Kidney (tissue), 14 donors: ENCODE measurements around the gene WASF2. TPM values are rescaled to one million over a fixed set of nuclear protein-coding genes. Genes with fewer than 3 reads are reported as not detected.

Experiments
- DNase-seq, 5 donors: peaks; one replicate each; pipeline ENCODE4 v3.0.0-alpha.2; 2013 to 2020
- FAIRE-seq: peaks from 2 replicates; lab custom pipeline; 2012; peaks lifted over from hg19 to GRCh38; lab: Jason Lieb, UNC
- H3K27ac ChIP-seq, 2 donors: one replicate each; pipeline ENCODE4 v1.7.0; 2013; ENCODE audit warnings: low read depth in 2 of 2, low read length in 2 of 2, inconsistent platforms in 1 of 2
- H3K27me3 ChIP-seq: one replicate; pipeline ENCODE4 v1.7.1; 2013; ENCODE audit warnings: low read length, inconsistent platforms; ENCODE audit not compliant: control insufficient read depth, insufficient read depth
- H3K36me3 ChIP-seq, 3 donors: one replicate each; pipeline versions ENCODE4 v1.7.0 to v1.7.1; 2013; ENCODE audit warnings: low read length in 3 of 3, control low read depth in 1 of 3, inconsistent platforms in 1 of 3; ENCODE audit not compliant: insufficient read depth in 3 of 3, control insufficient read depth in 2 of 3
- H3K4me1 ChIP-seq, 3 donors: one replicate each; pipeline versions ENCODE4 v1.7.0 to v1.7.1; 2013; ENCODE audit warnings: low read length in 3 of 3, inconsistent platforms in 1 of 3, low read depth in 1 of 3; ENCODE audit not compliant: control insufficient read depth in 2 of 3, insufficient read depth in 2 of 3
- H3K4me3 ChIP-seq, 3 donors: one replicate each; pipeline versions ENCODE4 v1.7.0 to v1.8.1; 2013; ENCODE audit warnings: low read length in 3 of 3, control low read depth in 1 of 3, inconsistent platforms in 1 of 3
- H3K9ac ChIP-seq, 3 donors: one replicate each; pipeline versions ENCODE4 v1.7.0 to v1.7.1; 2013; ENCODE audit warnings: low read length in 3 of 3, control low read depth in 1 of 3, inconsistent platforms in 1 of 3
- H3K9me3 ChIP-seq, 3 donors: one replicate each; pipeline versions ENCODE4 v1.7.0 to v1.7.1; 2013; ENCODE audit warnings: low read length in 3 of 3, control low read depth in 1 of 3, inconsistent platforms in 1 of 3; ENCODE audit not compliant: control insufficient read depth in 2 of 3, insufficient read depth in 1 of 3
- intact Hi-C: fragments of 100-400 bp; cut with DNase I; formaldehyde crosslinking; loops from one replicate; pipeline ENCODE4 v1.11.1; 2022
- polyA plus RNA-seq: library from polyadenylated mRNA; stranded (reverse); fragments of 350-450 nt; fragmentation: Illumina TruSeq; extraction: RNeasy Lipid Tissue Mini Kit (QIAGEN cat#74804); gene quantifications from one replicate; pipeline ENCODE4 v1.2.3, GENCODE V29; 2014; ENCODE audit warnings: low read depth, low replicate concordance; ENCODE audit not compliant: insufficient read depth
- total RNA-seq: library from RNA; stranded (reverse); fragmentation: NEBNext Ultra II Directional; extraction: Animal tissue kit (Norgen Biotek cat#: 25700); gene quantifications from one replicate; pipeline ENCODE4 v1.2.1, GENCODE V29; 2021
- TF ChIP-seq, protein P1 (sequence below): IDR thresholded peaks from 3 replicates; pipeline ENCODE4 v1.5.1; 2012; ENCODE audit warnings: mild to moderate bottlenecking, moderate library complexity, borderline replicate concordance; ENCODE audit not compliant: insufficient read depth; ENCODE audit errors: extremely low read depth
- donor health status: control.
- donor health status: control.
- donor health status: control.
- donor health status: control.
- donor health status: control.
- donor health status: DM: yes; HTN: yes; CAD: no.
- donor health status: Normal renal cell carcinoma (clear cell type).

The WASF2 gene
- total and polyA plus RNA-seq, 2 donors from 2014 or later: 23.9 to 159 TPM

DNA sequence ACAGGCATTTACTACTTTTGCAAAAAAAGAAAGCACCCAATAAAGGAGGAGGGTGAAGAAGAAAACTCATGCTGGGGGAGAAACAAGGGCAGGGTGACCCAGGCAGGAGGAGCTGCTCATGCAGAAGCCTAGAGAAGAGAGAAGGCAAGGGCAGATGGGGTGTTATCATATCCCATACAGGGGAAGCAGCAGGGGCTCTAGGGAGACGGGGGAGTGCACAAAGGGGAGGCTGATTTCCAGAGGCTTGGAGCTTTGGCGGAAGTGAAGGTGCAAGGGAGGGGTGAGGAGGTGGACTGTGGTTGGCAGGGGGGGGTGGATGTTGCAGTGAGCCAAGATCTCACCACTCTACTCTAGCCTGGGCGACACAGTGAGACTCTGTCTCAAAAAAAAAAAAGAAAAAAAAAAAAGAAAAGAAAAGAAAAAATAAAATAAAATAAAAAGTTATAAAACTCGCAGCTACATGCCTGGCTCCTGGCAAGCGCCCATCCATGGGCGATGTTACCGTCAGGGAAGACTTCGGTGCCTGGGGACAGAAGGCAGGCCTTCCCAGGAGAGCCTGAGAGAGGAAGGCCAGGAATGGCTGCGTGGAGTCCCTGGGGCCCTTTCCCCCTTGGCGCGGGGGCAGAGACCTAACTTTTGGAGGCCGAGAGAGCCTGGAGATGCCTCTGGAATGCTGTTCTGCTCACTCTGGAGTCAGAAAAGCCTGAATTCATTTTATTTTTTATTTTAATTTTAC is 112.0 kb downstream of the WASF2 start:
- no peak for FAIRE-seq

DNA sequence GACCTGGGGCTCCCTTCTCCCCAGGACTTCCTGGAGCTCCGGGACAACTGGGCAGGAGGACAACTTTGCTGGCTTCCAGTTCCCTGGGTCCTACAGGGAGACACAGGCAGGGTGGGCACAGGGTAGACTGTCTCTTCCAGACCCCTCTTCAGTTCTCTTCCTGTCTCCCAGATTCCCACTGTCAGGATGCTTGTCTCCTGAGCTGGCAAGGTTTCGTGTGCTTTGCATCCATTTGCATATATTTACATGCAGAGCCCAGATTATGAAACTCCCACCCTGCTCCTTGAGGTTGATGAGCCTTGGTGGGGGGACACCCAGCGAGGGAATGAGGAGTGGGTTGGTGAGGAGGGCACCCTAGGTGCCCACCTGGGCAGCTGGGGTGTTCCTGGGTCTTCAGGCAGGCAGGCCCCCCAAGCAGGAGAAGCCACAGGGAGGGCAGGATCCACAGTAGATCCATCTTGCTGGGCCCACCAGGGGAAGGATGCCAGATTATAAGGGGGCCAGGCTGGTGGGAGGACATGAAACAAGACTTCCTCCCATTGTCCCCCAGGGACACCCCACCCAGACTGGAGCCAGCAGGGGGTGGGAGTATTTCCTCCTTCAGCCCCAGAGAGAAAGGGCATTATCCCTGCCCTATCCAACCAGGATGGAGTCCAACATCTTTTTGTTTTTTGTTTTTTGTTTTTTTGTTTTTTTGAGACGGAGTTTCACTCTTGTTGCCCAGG is 115.4 kb downstream of the WASF2 start, which contains the start of gene FCN3:
Gene FCN3 (minus strand): TSS at position 463 of the 725 bp plus-strand sequence. CDS start 6 bp downstream, at position 457.
- no peak within 1 kb of the TSS for H3K9ac ChIP-seq
- TF ChIP-seq, protein P1, sequence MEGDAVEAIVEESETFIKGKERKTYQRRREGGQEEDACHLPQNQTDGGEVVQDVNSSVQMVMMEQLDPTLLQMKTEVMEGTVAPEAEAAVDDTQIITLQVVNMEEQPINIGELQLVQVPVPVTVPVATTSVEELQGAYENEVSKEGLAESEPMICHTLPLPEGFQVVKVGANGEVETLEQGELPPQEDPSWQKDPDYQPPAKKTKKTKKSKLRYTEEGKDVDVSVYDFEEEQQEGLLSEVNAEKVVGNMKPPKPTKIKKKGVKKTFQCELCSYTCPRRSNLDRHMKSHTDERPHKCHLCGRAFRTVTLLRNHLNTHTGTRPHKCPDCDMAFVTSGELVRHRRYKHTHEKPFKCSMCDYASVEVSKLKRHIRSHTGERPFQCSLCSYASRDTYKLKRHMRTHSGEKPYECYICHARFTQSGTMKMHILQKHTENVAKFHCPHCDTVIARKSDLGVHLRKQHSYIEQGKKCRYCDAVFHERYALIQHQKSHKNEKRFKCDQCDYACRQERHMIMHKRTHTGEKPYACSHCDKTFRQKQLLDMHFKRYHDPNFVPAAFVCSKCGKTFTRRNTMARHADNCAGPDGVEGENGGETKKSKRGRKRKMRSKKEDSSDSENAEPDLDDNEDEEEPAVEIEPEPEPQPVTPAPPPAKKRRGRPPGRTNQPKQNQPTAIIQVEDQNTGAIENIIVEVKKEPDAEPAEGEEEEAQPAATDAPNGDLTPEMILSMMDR: no peak
- intact Hi-C loops: no loop called here
- no peaks in the 10 kb centered on the region for H3K36me3 ChIP-seq
- H3K27ac ChIP-seq: peak within 1 kb of the TSS; percentile 7 to 65
- DNase-seq: no peak
- no peaks in the 10 kb centered on the region for H3K4me1 ChIP-seq
- no peak for FAIRE-seq
- no peaks in the 10 kb centered on the region for H3K27me3 ChIP-seq
- no peaks in the 10 kb centered on the region for H3K9me3 ChIP-seq
- H3K4me3 ChIP-seq: no peak within 1 kb of the TSS

More for the DNA sequence above, 112.0 kb downstream of the WASF2 start:
- no peak for DNase-seq
- no peaks in the 10 kb centered on the region for H3K9me3 ChIP-seq
- H3K27ac ChIP-seq: no peak overlapping the region
- H3K36me3 ChIP-seq: no peaks in the 10 kb centered on the region
- no peak overlapping the region for H3K4me3 ChIP-seq
- TF ChIP-seq, protein P1: no peak
- H3K4me1 ChIP-seq: no peaks in the 10 kb centered on the region
- intact Hi-C loops: no loop called here
- no peaks in the 10 kb centered on the region for H3K27me3 ChIP-seq
- no peak overlapping the region for H3K9ac ChIP-seq

DNA sequence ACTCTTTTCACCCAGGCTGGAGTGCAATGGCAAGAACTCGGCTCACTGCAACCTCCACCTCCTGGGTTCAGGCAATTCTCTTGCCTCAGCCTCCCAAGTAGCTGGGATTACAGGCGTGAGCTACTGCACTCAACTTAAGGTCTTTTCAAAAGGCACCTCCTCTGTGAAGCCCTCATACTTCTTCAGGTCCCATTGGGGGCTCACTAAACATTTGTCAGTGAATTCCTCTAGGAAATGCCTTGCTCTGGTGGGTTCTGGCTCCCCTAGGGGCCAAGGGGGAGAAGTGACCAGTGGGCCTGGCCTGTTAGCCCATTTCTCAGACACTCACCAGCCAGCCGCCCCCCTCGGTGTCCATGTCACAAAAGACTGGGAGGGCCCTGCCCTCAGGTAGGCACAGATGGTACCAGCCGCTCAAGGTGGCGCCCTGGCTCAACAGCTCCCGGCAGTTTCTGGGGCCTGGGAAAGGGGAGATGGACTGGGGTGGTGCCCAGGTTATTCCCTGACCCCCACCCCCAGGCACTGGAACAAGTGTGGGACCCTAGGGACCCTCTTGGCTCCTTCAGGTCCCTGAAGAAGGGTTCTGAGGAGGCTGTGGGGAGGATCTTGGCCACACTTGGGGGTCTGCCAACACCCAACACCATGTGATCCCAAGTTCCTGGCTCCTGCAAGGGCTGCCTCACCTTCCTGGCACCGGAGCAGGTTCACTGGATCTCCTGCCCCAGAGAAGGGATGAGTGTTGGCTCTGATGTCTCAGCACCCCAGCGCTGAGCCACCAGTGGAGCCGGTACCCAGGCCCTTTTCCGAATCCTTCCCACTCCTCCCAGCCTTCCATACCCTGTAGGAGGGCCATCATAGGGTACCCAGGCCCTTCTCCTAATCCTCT is 116.9 kb downstream of the WASF2 start:
- Histone ChIP-seq H3K4me3 (no peak overlapping the region), H3K27ac (peak overlapping the region; percentile 7 to 37), H3K36me3 (no peaks in the 10 kb centered on the region), H3K9me3 (no peaks in the 10 kb centered on the region), H3K27me3 (no peaks in the 10 kb centered on the region), H3K9ac (no peak overlapping the region), H3K4me1 (no peaks in the 10 kb centered on the region)
- intact Hi-C loops: no loop called here
- DNase-seq (peak in 1 of 5 donors; percentile 61), FAIRE-seq (no peak)
- TF ChIP-seq, protein P1: no peak
